Subcutaneous abdominal adipose tissue (tissue), 5 donors: ENCODE data around the gene MYT1.

Source experiments
- H3K27ac ChIP-seq: one replicate; pipeline ENCODE4 v1.7.0; 2013; ENCODE audit warnings: low read depth, mild to moderate bottlenecking, inconsistent platforms, low read length, moderate library complexity
- H3K27me3 ChIP-seq, 5 donors: one replicate each; pipeline ENCODE4 v1.7.0; 2013; ENCODE audit warnings: low read length in 5 of 5, inconsistent platforms in 1 of 5; ENCODE audit not compliant: control insufficient read depth in 5 of 5, insufficient read depth in 4 of 5
- H3K36me3 ChIP-seq, 5 donors: one replicate each; pipeline ENCODE4 v1.7.0; 2013; ENCODE audit warnings: low read length in 5 of 5; ENCODE audit not compliant: control insufficient read depth in 5 of 5, insufficient read depth in 5 of 5
- H3K4me1 ChIP-seq, 5 donors: one replicate each; pipeline ENCODE4 v1.7.0; 2013; ENCODE audit warnings: low read length in 5 of 5, mild to moderate bottlenecking in 3 of 5, moderate library complexity in 1 of 5; ENCODE audit not compliant: control insufficient read depth in 5 of 5, insufficient read depth in 5 of 5
- H3K4me3 ChIP-seq, 5 donors: one replicate each; pipeline ENCODE4 v1.7.0; 2013; ENCODE audit warnings: low read length in 5 of 5, low read depth in 1 of 5
- H3K9ac ChIP-seq, 5 donors: one replicate each; pipeline ENCODE4 v1.7.0; 2013; ENCODE audit warnings: low read length in 5 of 5, mild to moderate bottlenecking in 4 of 5, moderate library complexity in 3 of 5
- H3K9me3 ChIP-seq, 5 donors: one replicate each; pipeline ENCODE4 v1.7.0; 2013; ENCODE audit warnings: low read length in 5 of 5; ENCODE audit not compliant: control insufficient read depth in 5 of 5
- donor health status: healthy.
- donor health status: healthy.
- donor health status: healthy.
- donor health status: healthy.
- donor health status: healthy.

Gene MYT1

DNA sequence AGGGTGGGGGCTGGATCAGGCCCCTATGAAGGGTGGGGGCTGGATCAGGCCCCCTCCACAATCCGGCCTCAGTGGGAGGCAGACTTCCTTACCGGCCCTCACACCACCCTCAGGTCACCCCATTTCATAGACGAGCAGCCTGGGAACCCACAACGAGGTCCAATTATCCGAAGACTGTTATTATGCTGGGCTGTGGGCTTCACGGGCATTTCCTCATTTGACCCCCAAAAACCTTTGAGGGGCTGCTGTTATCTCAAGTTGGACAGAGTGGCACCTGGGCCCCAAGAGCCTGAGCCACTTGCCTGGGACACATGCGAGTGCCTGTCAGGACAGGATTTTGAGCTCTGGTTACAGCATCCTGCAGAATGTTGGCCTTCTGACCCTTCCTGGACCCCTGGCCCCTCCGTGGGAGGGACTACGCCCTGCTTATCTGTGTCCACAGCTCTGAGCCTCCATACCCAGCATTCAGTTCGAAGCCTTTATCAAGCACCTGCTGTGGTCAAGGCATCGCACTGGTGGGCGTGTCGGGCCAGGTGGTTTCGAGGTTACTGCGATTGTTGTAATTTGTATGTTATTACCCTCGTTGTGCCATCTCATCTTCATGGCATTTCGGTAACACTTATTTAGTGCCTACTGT, 56.8 kb downstream of the MYT1 start:
- H3K9me3 ChIP-seq: no peaks in the 10 kb centered on the region
- no peak overlapping the region for H3K4me3 ChIP-seq
- H3K27ac ChIP-seq: no peak overlapping the region
- H3K27me3 ChIP-seq: peaks cover 0 to 30% (median 6%) of the 10 kb centered on the region in 5 donors
- H3K9ac ChIP-seq: no peak overlapping the region
- H3K4me1 ChIP-seq: peaks cover 0 to 38% (median 26%) of the 10 kb centered on the region in 5 donors
- H3K36me3 ChIP-seq: no peaks in the 10 kb centered on the region

DNA sequence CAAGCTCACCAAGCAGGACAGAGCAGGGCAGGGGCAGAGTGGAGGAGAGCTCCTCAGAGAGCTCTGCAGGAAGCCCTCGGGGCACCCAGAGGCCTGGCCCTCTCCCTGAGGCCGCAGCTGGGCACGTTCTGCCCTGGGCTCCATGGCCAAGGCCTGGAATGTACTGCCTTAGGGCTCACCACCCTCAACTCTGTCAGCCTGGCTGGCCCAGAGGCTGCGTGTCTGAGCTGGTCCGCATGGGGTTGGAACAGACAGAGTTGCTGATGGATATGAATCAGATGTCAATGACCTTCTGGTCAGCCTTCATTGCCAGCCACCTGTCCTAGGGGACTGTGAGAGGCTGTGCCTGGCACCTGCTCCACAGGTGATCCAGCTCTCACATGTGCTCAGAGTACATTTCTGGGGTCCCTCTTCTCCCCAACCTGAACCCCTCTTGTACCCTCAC, 58.1 kb downstream of the MYT1 start:
- no peak overlapping the region for H3K4me3 ChIP-seq
- H3K9ac ChIP-seq: no peak overlapping the region
- peaks cover 0 to 32% (median 6%) of the 10 kb centered on the region in 5 donors for H3K27me3 ChIP-seq
- no peaks in the 10 kb centered on the region for H3K36me3 ChIP-seq
- no peaks in the 10 kb centered on the region for H3K9me3 ChIP-seq
- H3K4me1 ChIP-seq: peaks cover 0 to 38% (median 26%) of the 10 kb centered on the region in 5 donors
- H3K27ac ChIP-seq: no peak overlapping the region

DNA sequence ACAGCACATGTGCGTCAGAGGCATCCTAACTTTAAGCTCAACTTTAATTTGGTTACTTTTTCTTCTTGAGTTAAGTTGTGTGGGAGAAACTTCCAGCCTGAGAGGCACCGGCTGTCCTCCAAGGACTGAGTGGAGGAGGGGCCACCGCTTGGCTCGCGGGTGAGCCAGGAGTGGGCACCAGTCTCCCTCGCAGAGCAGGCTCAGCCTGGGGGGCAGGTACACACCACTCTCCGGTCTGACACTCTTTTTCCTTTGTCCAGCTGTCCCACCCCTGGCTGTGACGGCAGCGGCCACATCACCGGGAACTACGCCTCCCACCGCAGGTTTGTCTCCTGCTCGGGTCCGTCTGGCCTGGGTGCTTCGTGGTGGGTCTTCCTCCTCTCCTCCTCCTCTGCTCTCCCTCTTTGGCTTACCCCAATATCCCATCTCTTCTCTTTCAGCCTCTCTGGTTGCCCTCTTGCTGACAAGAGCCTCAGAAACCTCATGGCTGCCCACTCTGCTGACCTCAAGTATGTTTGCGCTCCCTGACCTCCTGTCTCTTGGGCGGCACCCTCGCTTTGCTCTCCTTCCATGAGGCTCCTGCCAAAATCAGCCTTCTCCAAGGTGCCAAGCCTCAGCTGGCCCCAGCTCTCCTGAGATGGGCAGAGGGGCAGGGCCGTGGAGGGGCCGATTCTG, 58.7 kb downstream of the MYT1 start:
- no peak overlapping the region for H3K27ac ChIP-seq
- no peak overlapping the region for H3K4me3 ChIP-seq
- no peak overlapping the region for H3K9ac ChIP-seq
- H3K4me1 ChIP-seq: peaks cover 0 to 38% (median 26%) of the 10 kb centered on the region in 5 donors
- peaks cover 0 to 32% (median 6%) of the 10 kb centered on the region in 5 donors for H3K27me3 ChIP-seq
- no peaks in the 10 kb centered on the region for H3K9me3 ChIP-seq
- H3K36me3 ChIP-seq: no peaks in the 10 kb centered on the region

DNA sequence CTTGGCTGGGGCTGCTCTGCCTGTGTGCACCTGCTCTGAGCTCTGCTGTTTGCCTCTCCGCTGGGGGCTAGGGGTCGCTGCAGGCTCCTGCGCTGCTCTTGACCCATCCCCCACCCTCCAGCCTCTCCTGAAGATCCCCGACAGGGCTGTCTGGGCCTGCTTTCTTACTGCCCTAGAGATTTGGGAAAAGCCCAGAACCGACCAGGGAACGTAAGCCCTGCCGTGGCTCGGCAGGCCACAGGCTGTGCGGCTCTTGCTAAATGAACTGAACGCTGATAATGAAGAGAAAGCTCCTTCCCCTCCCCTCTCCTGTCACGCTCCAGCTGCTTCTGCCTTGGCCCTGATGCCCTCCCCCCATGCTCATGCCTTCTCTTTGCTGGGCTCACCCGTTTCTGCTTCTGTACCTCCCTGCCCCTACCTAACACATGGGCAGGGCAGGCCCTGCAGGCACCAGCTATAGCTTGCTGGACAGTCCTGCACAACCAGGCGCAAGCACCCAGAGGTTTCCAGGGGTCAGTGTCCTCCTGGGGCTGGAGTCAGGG, 59.3 kb downstream of the MYT1 start:
- H3K4me3 ChIP-seq: no peak overlapping the region
- no peaks in the 10 kb centered on the region for H3K36me3 ChIP-seq
- H3K9me3 ChIP-seq: no peaks in the 10 kb centered on the region
- peaks cover 0 to 38% (median 26%) of the 10 kb centered on the region in 5 donors for H3K4me1 ChIP-seq
- no peak overlapping the region for H3K9ac ChIP-seq
- peaks cover 0 to 32% (median 6%) of the 10 kb centered on the region in 5 donors for H3K27me3 ChIP-seq
- no peak overlapping the region for H3K27ac ChIP-seq

DNA sequence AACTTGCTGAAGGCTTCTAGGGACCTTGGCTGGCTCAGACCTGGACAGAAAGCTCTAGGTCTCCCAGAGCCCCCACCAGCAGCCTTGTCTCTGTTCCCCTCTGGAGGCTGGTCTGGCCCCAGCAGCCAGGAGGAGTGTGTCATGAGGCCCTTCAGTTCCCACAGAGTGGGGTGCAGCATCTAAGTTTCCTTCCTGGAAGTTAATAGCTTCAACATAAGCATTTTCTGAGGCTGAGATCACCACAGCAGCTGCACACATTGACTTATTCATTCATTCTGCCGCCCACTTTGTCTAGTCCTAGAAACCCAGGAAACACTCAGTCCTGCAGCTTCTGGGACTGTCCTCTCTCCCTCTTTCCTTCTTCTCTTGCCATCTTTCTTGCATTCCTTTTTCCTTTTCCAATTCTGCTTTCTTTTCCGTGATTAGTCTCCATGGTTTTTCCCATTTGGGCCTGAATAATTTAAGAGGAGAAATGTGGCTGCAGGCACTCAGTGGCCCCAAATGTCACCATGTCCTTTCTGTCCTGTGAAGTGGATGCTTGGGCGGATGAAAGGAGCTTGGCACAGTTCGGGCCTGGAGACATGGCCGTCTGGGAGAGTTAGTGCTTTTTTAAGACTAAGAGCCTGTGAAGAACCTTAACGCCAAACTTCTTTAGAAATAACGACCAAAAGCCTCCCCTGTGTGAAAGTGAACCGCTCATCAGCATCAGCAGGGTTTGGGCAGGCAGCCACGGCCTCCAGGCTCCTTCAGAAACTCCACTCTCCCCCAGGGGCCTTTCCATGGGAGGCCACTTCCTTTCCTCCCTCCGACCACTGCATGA, 60.3 kb downstream of the MYT1 start:
- no peak overlapping the region for H3K27ac ChIP-seq
- H3K9ac ChIP-seq: no peak overlapping the region
- no peaks in the 10 kb centered on the region for H3K9me3 ChIP-seq
- peaks cover 0 to 24% (median 4%) of the 10 kb centered on the region in 5 donors for H3K27me3 ChIP-seq
- H3K4me1 ChIP-seq: peaks cover 0 to 38% (median 26%) of the 10 kb centered on the region in 5 donors
- H3K4me3 ChIP-seq: no peak overlapping the region
- no peaks in the 10 kb centered on the region for H3K36me3 ChIP-seq

DNA sequence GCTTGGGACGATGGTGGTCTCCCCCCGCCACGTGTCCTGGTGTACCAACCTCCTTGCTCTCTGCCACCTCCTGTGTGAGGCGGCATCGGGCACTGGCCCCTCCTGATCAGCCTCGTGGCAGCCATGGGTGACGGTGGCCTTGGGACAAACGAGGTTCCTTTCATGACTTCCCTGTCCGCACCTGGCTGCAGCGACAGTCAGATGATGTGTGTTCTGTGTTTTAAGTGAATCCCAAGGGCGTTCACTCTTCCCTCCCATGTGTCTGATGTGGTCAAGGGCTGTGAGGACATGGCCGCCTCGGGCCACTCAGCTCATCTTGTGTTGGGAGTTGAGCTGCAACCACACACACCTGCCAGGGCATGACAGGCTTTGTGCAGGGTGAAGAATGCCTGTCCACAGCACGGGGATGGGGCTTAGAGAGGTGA, 60.9 kb downstream of the MYT1 start:
- peaks cover 0 to 25% (median 4%) of the 10 kb centered on the region in 5 donors for H3K27me3 ChIP-seq
- H3K4me1 ChIP-seq: peaks cover 0 to 38% (median 26%) of the 10 kb centered on the region in 5 donors
- no peaks in the 10 kb centered on the region for H3K36me3 ChIP-seq
- H3K9me3 ChIP-seq: no peaks in the 10 kb centered on the region
- no peak overlapping the region for H3K4me3 ChIP-seq
- H3K9ac ChIP-seq: no peak overlapping the region
- no peak overlapping the region for H3K27ac ChIP-seq

DNA sequence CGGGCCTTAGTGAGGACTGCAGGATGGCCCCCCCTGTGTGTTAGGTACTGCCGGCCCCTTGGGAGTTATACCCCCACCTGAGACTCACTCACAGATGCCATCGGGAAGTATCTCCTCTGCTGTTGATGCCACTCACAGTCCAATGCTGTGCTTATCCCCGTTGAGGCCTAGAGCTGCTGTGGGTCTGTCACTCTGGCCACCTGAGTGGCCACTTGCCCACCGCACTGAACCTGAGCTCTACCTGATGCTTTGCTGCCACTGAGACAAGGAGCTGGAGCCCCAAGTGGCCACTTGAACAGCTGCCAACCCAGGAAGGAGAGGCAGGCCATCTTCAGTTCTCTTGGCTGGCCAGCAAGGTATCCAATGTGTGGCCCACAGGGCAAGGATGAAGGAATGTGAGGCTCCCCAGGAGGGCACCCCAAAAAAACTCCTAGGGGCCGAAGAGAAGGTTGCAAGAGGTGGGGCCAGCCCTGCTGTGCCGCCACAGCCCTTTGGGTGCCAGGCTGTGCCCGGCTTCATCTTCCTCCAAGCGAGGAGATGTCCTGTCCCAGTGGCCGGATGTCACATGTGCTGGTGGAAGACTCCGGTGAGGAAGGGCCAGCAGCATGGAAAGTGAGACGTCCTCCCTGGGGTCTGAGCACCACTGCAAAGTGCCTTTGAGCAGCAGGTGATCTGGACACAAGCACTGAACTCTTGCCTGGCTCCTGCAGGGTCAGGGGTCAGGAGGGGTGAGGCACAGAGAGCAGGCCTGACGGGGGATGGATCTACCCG, 61.8 kb downstream of the MYT1 start:
- peaks cover 0 to 38% (median 26%) of the 10 kb centered on the region in 5 donors for H3K4me1 ChIP-seq
- peaks cover 0 to 24% (median 3%) of the 10 kb centered on the region in 5 donors for H3K27me3 ChIP-seq
- no peak overlapping the region for H3K9ac ChIP-seq
- no peaks in the 10 kb centered on the region for H3K9me3 ChIP-seq
- H3K36me3 ChIP-seq: no peaks in the 10 kb centered on the region
- no peak overlapping the region for H3K27ac ChIP-seq
- no peak overlapping the region for H3K4me3 ChIP-seq

DNA sequence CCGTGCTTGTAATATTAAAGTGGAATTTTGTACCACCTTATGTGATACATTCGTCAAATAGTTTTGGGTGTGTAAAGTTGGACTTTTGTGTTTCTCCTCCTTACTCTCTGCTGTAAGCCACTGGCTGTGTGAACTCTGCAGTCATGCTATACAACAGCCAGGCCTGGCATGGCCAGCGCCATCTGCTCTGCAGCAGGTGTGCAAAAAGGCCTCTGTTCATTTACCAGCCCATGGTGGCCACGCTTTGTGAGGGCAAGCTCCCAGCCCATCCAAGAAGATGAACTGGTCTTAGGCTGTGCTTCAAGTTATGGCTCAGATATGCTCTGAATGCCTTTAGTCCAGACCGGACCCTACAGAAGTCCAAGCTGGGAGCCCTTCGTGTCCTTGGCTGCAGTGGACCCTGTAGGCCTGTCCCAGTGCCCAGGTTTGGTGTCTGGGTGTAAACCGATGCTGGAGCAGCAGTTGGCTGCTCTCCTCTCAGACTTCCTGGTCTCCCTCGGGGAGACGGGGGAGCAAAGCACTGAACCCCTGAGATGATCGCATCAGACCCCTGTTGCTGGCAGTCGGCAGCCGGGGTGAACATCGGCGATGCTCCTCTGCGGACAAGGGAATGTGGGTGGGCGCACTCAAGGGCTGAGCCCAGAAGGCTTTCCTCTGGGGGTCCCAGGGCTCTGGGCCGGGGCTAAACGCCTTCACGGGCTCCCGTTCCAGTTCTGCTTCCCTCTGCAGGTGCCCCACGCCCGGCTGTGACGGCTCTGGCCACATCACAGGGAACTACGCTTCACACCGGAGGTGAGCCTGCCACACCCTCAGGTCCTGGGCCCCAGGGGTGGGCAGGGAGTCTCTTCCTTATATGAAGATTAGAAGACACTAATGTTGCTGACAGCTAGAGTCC, 62.7 kb downstream of the MYT1 start:
- H3K27me3 ChIP-seq: peaks cover 0 to 19% (median 3%) of the 10 kb centered on the region in 5 donors
- no peaks in the 10 kb centered on the region for H3K36me3 ChIP-seq
- H3K9me3 ChIP-seq: no peaks in the 10 kb centered on the region
- peaks cover 0 to 29% (median 18%) of the 10 kb centered on the region in 5 donors for H3K4me1 ChIP-seq
- no peak overlapping the region for H3K4me3 ChIP-seq
- no peak overlapping the region for H3K27ac ChIP-seq
- H3K9ac ChIP-seq: no peak overlapping the region
